ENCODE measurements around the gene RGS12. TPM values are rescaled to one million over a fixed set of nuclear protein-coding genes. Genes with fewer than 3 reads are reported as not detected.

Gene RGS12
- total RNA-seq, 2 experiments from 2014 or later = 9.7 to 10.9 TPM

DNA sequence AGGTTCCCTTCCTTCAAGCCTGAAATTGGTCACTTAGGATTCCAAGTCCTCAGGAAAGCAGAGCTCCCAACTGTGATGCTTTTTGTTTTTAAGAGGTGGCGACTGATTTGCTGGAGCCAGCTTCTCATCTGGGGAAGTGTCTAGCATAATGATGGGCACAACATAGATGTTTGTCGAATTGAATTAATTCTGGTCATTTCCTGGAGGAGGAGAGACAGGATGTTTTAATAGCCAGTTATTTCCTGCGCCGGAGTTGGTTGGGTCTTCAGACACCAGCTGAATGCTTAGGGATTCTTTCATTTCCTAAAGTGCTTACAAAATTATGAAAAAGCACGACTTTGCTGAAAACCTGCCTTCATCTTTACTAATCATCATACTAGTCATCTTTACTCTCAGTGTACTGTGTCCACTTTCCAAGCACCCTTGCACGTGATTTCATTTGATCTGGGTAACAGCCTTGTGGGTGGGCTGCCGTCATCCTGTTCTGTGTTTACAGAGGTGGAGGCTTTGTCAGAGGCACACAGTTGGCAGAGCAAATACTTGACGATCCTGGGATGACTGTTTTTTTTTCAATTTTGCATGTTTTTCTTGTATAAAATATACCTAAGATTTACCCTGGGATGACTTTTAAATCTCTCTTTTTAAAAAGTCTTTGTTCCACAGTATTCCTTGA is 49.5 kb downstream of the RGS12 start:
- H3K27me3 Mint-ChIP-seq = no peaks in the 10 kb centered on the region
- no peaks in the 10 kb centered on the region for H3K9me3 Mint-ChIP-seq
- ChIA-PET POLR2A (no interaction called here), CTCF (no interaction called here)
- no peak overlapping the region for H3K4me3 Mint-ChIP-seq
- no peaks in the 10 kb centered on the region for H3K36me3 Mint-ChIP-seq (ENCODE audit: low read depth)
- no peak for DNase-seq
- H3K27ac Mint-ChIP-seq = no peak overlapping the region
- peaks cover 22% of the 10 kb centered on the region for H3K4me1 Mint-ChIP-seq

Other genes with a start within 250 kb of the RGS12 start
- gene HTT-AS, start 218.5 kb upstream of the RGS12 start, total RNA-seq = not detected
- gene HTT, start 218.3 kb upstream of the RGS12 start, total RNA-seq = 10 to 100 TPM; 72.0 to 83.7 TPM
- gene MSANTD1, start 43.9 kb upstream of the RGS12 start, total RNA-seq = under 1 TPM; 0.87 to 0.94 TPM
- gene HGFAC, start 148.9 kb downstream of the RGS12 start, total RNA-seq = under 1 TPM in 1 of 2 experiments, not detected in 1; 0.10 TPM
- not detected for gene DOK7, start 170.3 kb downstream of the RGS12 start, total RNA-seq
- 10 to 100 TPM; 69.0 to 69.1 TPM for gene LRPAP1, start 239.4 kb downstream of the RGS12 start, total RNA-seq

All from activated CD4-positive, alpha-beta T cell treated with anti-CD3 and anti-CD28 coated beads, Interleukin-2, amount 10 ng/mL, durations not matched to agents 7 days and 5 days (primary cell).